NCI-H146 (cell line): ENCODE results near the gene KANK4.
"Not testable (repeated sequence)": the region's sequence is repeated elsewhere in the genome, so short reads cannot be mapped to it uniquely, and the experiment has no call there.

ENCODE experiments used
- DNase-seq: peaks from one replicate; lab custom pipeline; 2025; lab: John Stamatoyannopoulos, UW

Gene KANK4

DNA sequence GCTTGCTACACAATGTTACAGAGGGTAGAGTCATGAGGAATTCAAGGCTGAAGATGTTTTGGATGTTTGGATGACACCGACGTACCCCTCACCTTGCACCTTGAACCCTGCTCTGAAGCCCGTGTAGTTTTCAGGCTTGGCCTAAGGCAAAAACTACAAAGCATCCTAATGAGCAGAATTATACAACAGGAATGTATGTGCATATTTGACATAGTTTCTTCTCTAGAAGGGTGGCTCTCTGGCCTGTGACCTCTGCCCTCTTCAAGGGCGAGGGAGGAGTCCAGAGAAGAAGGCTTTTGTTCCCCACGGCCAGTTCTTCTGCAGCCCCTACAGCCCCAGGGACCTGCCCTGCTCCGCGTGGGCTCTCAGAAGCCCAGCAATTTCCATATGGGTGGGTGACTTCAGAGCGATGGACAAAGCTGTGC, 81.3 kb downstream of the KANK4 start:
- DNase-seq = no peak

DNA sequence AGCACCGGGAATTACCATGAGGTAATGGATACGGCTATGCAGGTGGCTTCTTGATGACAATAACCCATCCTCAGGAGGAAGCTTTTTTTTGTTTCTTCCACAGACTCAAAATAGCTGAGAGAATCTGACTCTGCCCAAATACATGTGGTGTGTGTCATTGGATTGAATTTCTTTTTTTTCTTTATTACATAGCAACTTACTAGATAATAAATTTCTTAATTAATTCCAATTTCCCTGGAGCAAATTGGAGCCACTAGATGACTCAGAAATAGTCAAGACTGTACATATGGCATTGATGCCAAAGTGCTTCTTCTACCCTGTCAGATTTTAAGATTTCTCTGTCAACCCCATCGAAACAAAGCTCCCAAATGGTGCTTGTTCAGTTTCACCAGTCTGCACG, 81.9 kb downstream of the KANK4 start:
- DNase-seq = no peak

DNA sequence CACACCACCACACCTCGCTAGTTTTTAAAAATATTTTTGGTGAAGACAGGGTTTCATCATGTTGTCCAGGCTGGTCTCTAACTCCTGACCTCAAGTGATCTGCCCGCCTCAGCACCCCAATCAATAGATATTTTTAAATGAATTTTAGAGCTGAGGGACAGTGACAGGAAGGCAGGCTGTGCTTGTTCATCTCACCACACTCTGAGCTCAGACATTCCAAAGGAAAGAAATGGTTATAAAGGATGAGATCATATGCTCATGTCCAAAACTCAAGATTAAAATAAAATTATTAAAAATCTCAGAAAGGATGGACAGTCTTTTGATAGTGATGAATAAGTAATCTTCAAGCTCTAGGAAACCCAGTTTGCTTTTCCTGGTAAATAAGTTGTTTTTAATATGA, 83.7 kb downstream of the KANK4 start:
- no peak for DNase-seq

DNA sequence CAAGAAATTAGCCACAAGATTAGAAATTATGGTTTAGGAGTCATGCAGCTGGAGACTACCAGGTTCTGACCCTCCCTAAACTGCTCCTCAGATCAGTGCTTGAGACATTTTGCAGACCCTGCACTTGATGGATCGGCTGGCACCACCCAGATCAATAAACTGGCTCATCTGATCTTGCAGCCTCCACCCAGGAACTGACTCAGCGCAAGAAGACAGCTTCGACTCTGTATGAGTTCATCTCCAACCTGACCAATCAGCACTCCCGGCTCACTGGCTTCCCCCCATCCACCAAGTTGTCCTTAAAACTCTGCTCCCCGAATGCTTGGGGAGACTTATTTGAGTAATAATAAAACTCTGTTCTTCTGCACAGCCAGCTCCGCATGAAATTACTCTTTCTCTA, 84.5 kb downstream of the KANK4 start:
- no peak for DNase-seq

DNA sequence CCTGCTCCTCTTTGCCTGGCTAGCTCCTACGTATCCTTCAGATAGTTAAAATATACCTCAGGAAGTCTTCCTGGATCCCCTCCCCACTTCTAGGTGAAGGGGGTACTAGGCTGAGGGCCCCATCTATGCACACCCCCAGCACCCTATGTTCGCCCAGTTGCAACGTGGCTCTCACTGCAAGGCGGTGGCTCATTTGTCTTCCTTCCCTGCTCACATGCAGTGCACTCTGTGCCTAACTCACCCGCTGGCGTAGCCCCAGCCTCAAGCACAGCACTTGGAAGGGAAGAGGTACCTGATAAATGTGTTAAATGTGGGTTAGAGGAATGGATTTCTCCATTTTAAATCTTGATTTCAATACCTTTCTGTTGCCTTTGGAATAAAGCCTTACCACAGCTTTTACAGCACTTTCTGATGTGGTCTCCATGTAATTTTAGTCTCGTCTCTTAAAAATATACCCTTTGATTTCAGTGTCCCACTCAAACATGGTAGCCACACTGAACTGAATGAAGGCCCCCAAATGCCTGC, 85.2 kb downstream of the KANK4 start:
- DNase-seq = no peak

DNA sequence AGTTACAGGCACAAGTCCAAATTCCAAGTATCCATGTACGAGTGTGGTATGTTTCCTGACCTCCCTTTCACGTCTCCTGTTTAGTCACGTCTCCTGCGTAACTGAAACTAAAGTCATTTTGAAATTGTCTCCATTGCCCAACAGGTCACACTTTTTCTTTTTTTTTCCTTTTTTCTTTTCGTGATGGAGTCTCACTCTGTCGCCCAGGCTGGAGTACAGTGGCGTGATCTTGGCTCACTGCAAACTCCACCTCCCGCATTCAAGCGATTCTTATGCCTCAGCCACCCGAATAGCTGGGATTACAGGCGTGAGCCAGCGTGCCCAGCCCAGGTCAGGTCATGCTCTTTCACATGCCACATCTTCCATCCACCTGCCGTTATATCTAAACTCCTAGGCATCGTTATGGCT, 86.4 kb downstream of the KANK4 start:
- no peak for DNase-seq

DNA sequence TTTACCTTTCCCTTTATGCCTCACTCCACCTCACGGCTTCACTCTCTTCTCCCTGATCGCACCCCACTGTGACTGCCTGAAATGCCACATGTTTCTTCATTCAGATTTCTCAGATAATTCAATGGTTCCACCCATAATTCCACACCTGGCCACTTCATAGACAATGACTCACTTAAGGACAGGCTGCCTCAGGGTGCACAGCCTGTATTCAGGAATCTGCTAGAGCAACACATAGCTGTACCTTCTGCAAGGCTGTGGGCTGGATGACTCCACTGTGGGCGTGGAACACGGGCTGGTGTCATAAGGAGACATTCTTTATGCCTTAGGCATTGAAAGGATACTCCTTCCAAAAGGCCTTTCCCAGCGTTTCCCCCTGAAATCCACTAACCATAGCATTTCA, 88.5 kb downstream of the KANK4 start:
- DNase-seq = peak; percentile 75

DNA sequence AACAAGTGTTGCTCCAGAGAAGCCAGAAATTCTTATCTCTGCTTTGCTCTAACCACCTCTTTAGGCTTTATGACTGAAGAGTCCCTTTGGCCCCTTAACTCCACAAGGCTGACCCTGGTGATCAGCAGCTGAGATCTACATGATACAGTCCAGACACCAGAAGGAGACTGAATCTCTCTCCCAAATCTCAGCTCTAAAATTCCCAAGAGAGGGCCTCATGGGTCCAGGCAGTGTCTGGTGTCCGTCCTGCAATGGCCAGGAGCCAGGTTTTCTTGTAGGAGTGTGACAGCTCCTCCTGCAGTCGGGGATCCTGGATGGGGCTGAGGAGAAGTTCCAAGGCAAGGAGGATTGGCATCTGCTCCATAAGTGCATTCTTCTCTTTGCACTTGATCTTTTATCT, 89.3 kb downstream of the KANK4 start:
- DNase-seq = no peak

DNA sequence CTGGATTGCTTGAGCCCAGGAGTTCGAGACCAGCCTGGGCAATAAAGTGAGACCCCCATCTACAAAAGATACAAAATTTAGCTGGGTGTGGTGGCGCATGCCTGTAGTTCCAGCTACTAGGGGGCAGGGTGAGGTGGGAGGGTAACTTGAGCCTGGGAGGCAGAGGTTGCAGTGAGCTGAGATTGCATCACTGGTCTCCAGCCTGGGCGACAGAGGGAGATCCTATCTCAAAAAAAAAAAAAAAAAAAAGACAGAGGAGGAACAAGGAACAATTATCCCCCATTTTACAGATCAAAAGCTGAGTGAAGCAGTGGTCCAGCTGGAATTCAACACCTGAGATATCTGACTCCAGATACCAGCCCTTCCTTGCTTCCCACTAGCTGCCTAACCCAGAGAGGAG, 89.8 kb downstream of the KANK4 start:
- no peak for DNase-seq

DNA sequence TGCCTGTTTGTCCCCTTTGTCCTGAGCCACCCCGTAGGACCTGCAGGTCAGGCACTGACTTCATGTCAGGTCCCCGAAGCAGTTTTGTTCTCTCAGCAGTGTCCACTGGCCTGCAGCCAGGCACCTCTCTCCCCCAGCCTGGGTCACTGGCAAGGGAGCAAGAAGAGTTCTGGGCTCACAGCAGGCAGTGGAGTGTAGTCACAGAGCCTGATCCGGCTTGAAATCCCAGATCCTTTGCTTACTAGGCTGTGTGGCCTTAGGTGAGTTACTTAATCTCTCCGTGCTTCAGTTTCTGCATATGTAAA, 90.4 kb downstream of the KANK4 start:
- no peak for DNase-seq

DNA sequence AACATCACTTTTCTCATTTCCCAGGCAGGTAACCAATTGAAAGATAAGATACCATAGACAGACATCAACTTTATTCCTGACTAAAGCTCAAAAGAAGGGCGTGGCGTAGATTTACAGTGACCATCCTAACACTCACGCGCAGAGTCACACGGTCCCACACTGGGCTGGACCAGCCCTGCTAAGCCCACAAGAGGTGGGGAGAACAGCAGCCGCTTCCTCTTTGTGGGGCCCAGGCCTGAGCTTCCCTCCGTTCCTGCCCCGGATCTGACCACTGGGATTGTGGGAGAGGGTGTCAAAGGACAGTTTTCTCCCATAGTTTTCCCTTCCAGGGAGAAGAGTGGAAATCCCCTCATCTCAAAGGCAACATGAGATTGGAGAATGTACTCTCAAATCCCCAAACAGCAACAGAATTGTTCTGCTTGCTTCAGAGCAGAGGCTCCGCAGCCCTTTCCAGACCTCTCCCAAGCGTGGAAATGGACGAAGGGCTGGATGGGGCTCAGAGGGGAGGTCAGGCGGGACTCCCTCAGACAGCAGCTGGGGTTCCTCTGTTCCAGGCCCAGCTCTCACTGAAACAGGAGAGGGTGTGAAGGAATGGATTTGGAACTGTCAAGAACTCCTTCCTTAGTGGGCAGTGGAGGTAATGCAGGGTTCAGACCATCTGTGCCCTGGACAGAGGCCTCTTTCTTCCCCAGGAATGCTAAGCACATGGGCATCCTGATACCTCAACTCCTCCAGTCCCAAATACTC, 90.9 kb downstream of the KANK4 start:
- DNase-seq = no peak

DNA sequence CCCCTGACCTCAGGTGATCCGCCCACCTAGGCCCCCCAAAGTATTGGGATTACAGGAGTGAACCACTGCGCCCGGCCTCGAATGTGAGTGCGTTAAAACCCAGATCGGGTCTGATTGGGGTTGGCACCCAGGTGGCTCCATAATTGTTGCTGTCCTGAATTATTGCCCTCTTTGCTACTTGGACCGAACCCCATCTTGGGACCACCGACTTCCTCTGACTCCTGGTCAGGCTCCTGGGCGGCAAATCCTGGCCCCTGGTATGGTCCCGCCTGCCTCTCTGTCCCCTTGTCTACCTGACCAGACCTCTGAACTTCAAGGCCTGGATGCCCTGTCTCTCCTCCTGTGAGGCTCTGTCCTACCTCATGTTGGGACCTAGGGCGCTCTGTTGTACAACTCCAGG, 91.7 kb downstream of the KANK4 start:
- no peak for DNase-seq

DNA sequence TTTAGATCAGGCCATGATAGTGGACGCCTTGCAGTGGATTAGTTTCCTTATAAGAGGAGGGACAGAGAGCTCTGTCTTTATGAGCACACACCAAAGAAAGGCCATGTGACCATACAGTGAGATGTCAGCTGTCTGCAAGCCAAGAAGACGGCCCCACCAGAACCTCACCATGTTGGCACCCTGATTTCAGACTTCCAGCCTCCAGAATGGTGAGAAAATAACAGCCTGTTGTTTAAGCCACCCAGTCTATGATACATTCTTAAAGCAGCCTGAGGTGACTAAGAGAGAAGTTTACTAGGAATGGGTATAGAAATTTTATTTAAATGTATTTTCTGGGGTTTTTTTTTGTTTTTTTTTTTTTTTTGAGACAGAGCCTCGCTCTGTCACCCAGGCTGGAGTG, 95.1 kb downstream of the KANK4 start:
- DNase-seq = no peak

DNA sequence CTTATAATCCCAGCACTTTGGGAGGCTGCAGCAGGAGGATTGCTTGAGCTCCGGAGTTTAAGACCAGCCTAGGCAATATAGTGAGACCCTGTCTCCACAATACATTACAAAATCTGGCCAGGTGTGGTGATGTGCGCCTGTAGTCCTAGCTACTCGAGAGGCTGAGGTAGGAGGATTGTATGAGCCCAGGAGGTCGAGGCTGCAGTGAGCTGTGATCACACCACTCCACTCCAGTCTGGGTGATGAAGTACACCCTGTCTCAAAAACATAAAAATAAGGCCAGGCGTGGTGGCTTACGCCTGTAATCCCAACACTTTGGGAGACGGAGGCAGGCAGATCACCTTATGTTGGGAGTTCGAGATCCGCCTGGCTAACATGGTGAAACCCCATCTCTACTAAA, 96.9 kb downstream of the KANK4 start:
- DNase-seq = no peak

DNA sequence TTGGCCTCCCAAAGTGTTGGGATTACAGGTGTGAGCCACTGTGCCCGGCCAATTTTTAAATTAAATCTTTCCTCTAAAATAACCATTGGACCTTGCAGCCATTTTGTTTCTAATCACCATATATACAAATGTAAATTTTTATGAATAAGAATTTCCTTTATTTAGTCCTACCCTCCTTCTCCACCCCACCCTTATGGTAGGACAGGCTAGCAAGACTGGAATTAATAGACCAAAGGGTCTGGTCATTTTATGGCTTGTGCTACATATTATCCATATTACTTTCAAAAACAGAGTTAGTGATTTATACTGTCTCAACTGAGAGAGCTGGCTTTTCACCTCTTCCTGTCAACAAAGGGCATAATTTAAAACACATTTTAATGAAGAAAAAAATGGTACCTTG, 98.1 kb downstream of the KANK4 start:
- DNase-seq = no peak

DNA sequence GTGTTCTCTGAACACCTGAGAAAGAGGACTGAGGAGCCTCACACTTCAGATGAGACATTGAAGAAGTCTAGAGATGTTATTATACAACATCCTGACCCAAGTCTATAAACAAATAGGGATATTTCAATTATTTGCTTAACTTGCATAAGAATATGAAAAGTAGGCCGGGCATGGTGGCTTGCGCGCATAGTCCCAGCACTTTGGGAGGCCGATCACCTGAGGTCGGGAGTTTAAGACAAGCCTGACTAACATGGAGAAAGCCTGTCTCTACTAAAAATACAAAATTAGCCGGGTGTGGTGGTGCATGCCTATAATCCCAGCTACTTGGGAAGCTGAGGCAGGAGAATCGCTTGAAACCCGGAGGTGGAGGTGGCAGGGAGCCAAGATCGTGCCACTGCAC, 98.8 kb downstream of the KANK4 start:
- not testable (repeated sequence) for DNase-seq

DNA sequence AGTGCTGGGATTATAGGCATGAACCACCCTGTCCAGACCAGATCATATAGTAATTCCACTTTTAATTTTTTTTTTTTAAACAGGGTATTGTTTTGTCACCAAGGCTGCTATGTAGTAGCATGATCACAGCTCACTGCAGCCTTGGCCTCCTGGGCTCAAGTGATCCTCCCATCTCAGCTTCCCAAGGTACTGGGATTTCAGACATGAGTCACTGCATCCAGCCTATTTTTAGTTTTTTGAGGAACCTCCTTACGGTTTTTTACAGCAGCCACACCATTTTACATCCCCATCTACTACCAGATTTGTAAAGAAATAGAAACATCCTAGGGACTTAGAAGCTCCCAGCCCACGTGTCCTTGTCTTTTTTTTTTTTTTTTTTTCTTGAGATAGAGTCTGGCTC, 100.6 kb downstream of the KANK4 start:
- DNase-seq = no peak

DNA sequence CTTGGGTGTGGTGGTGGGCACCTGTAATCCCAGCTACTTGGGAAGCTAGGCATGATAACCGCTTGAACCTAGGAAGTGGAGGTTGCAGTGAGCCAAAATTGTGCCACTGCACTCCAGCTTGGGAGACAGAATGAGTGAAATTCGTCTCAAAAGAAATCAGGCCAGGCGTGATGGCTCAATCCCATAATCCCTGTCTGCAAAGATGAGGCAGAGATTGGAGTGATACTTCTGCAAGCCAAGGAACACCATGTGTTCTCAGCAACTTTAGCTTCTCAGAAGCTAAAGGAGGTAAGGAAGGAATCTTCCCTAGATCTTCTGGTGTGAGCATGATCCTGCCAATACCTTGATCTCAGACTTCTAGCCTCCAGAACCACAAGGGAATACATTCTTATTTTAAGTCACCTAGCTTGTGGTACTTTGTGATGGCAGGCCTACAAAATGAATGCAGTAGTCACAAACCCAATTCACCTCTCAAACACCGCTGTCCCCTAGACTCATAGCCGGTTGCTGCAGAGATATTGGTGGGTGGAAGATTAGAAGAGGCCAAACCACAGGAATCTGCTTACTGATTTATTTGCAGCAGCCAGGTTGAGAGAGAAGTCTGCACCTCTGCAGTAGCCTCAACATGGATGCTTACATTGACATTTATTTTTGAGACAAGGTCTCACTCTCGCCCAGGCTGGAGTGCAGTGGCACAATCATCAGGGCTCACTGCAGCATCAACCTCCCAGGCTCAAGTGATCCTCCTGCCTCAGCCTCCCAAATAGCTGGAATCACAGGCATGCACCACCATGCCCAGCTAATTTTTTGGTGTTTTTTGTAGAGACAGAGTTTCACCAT, 105.9 kb downstream of the KANK4 start:
- DNase-seq = no peak

DNA sequence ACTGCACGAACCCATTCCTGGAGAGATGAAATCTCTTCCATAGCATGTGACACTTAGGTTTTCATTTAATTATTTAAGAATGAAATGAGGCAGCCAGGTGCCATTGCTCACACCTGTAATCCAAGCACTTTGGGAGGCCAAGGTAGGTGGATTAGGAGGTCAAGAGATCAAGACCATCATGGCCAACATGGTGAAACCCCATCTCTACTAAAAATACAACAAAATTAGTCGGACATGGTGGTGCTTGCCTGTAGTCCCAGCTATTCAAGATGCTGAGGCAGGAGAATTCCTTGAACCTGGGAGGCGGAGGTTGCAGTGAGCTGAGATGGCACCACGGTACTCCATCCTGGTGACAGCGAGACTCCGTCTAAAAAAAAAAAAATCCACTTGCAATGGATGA, 106.8 kb downstream of the KANK4 start:
- no peak for DNase-seq

DNA sequence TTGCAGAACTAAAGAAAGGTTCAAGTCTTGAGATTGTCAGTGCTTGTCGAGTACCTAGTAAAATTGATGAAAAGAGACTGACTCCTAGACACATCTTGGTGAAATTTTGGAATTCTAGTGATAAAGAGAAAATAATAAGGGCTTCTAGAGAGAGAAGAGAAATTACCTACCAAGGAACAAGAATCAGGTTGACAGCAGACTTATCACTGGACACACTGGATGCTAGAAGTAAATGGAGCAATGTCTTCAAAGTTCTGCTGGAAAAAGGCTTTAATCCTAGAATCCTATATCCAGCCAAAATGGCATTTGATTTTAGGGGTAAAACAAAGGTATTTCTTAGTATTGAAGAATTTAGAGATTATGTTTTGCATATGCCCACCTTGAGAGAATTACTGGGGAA, 108.3 kb downstream of the KANK4 start:
- DNase-seq = no peak

DNA sequence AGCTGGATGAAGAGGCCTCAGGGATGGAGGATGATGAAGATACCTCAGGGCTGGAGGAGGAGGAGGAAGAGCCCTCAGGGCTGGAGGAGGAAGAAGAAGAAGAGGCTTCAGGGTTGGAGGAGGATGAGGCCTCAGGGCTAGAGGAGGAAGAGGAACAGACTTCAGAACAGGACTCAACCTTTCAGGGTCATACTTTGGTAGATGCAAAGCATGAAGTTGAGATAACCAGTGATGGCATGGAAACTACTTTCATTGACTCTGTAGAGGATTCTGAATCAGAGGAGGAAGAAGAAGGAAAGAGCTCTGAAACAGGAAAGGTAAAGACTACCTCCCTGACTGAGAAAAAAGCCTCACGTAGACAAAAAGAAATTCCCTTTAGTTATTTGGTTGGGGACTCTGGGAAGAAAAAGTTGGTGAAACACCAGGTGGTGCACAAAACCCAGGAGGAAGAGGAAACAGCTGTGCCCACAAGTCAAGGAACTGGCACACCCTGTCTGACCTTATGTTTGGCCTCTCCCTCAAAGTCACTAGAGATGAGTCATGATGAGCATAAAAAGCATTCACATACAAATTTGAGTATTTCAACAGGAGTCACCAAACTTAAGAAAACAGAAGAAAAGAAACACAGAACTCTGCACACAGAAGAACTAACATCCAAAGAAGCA, 109.2 kb downstream of the KANK4 start:
- no peak for DNase-seq

DNA sequence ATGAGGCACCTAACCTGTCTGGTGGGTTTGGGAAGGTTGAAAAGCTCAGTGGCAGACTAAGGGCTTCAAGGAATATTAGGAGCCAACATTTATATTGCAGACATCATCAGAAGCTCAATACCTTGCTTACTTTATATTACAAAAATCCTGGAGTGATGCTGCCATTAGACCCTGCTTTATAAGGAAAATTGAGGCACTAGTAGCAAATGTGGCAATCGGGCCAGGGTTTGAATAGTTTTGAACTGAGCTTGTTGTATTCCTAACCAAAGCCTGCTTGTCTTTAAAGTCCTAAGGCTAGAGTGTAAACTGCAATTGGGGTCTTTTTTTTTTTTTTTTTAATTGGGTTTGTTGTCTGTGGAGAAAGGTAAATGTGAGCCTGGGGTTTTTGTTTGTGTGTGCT, 110.3 kb downstream of the KANK4 start:
- no peak for DNase-seq

DNA sequence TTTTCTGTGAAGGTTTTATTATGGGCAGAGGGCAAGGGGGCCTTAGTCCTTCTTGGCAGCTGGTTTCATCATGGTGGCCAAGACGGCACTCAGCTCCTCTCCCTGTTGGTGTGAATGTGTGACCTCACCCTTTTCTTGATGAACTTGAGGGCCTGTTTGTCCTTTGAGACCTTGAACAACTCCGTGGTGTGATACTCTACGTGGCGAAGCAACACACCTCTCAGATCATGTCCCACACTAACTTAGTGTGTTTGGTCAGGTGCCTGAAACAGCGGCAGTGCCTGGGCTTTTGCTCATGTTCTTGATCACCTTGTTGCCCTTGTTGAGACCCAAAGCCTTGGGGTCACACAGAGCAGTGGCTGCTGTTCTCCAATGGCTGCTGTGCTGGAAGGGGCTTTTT, 111.1 kb downstream of the KANK4 start:
- DNase-seq = no peak
